GM21528 (cell line): ENCODE data around the gene KRR1.
"Not testable (repeated sequence)": the region's sequence is repeated elsewhere in the genome, so short reads cannot be mapped to it uniquely, and the experiment has no call there.

Experiments used
- ATAC-seq: cut with Tn5 transposase; IDR thresholded peaks from one replicate; pipeline ENCODE4 v1.9.1; 2021; ENCODE audit warnings: mild to moderate bottlenecking, moderate library complexity; ENCODE audit not compliant: unreplicated experiment, low FRiP score

The KRR1 gene

DNA sequence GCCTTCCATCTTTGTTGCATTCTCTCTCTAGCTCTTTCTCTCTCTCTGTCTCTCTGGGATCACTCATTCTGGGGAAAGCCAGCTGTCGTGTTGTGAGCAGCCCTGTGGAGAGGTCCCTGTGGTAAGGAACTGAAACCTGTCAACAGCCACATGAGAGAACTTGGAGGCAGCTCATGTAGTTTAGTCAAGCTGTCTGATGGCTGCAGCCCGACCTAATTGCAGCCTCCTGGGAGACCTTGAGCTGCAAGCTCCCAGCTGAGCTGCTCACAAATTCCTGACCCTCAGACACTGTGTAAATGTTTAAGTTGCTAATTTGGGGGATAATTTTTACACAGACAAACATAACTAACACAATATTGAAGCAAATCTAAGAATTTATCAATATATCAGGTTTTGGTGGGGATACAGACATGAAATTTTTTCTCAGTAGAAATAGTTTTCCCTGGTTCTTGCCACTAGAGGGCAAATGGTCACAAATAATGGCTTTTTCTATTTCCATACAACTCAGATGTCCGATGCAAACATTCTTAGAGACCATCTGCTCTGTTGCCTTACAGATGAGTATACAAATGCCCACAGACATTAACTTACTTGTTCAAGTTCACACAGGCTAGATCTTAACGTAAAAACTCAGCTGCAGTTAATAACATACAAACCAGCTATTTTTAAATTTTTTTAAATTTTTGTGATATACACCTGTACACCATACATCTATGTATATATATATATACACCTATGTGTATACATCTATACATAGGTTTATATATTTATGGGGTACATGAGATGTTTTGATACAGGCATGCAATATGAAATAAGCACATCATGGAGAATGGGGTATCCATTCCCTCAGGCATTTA lies 15.5 kb upstream of the KRR1 start:
- peak; percentile 96 for ATAC-seq

DNA sequence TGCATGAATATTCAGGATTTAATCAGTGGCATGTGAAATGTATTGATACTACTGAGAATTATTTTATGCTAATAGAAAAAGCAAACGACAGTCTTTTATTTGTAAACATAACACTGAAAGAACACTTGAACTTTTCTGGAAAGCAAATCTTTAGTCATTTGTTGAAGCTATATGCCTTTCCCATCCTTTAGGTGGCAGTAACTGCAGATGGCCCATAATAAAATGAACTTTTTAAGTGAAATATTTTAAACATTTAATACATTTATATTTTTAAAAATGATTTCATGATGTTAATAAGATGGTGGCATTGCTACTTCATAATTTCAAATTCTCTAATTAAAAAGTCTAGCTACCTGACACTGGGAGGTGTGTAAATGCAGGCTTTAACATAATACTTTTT lies 13.9 kb upstream of the KRR1 start:
- ATAC-seq = no peak

DNA sequence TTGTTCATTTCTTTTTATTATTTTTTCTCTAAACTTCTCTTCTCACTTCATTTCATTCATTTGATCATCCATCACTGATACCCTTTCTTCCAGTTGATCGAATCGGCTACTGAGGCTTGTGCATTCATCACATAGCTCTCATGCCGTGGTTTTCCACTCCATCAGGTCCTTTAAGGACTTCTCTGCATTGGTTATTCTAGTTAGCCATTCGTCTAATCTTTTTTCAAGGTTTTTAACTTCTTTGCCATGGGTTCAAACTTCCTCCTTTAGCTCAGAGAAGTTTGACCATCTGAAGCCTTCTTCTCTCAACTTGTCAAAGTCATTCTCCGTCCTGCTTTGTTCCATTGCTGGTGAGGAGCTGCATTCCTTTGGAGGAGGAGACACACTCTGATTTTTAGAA lies 10.7 kb upstream of the KRR1 start:
- ATAC-seq = not testable (repeated sequence)

DNA sequence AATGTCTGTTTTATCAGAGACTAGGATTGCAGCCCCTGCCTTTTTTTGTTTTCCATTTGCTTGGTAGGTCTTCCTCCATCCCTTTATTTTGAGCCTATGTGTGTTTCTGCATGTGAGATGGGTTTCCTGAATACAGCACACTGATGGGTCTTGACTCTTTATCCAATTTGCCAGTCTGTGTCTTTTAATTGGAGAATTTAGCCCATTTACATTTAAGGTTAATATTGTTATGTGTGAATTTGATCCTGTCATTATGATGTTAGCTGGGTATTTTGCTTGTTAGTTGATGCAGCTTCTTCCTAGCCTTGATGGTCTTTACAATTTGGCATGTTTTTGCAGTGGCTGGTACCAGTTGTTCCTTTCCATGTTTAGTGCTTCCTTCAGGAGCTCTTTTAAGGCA lies 9.8 kb upstream of the KRR1 start:
- not testable (repeated sequence) for ATAC-seq

DNA sequence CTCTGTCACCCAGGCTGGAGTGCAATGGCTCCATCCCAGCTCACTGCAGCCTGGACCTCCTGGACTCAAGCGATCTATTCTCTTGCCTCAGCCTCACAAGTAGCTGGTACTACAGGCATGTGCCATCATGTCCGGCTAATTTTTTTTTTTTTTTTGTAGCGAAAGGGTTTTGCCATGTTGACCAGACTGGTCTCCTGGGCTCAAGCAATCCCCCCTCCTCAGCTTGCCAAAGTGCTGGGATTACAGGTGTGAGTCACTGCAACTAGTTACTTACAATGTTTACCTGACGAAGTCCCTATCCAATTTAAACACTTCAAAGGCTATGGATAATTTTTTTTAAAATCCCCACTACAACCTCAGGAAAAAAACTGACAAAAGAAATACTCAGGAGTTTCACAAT lies 1.8 kb downstream of the KRR1 start:
- ATAC-seq = no peak

DNA sequence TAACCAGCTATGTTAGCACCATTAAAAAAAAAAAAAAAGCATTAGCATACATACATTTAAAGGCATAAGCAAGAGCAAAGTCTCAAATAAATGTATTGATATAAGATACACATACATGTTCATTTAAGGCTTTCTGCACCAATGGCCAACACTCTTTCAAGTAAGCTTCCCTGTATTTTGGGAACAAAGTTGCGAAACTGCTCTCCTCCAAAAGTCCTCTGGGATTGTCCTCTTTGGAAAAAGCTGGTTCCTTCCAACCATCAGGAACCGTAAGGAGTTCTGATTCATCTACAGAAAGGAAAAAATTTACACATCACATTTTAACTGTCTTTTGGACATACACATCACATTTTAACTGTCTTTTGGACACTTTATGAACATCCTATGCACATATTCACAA lies 3.2 kb downstream of the KRR1 start:
- no peak for ATAC-seq

DNA sequence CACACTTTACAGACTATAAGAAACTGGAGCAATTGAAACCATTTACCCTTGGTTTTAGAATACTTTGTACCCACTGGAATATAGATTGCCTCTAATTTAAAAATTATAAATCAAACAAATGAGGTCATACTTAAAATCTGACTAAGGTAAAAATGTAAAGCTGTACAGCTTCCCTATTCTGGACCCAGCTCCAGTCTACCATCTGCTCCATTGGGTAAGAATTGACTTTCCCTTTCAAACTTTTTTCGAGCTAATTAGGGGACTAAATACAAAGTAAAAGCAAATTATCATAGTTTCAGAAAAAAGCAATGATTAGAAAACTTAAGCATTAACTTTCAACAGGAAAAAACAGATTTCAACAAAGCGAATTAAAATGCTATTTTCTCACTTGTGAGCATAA lies 4.3 kb downstream of the KRR1 start:
- no peak for ATAC-seq

DNA sequence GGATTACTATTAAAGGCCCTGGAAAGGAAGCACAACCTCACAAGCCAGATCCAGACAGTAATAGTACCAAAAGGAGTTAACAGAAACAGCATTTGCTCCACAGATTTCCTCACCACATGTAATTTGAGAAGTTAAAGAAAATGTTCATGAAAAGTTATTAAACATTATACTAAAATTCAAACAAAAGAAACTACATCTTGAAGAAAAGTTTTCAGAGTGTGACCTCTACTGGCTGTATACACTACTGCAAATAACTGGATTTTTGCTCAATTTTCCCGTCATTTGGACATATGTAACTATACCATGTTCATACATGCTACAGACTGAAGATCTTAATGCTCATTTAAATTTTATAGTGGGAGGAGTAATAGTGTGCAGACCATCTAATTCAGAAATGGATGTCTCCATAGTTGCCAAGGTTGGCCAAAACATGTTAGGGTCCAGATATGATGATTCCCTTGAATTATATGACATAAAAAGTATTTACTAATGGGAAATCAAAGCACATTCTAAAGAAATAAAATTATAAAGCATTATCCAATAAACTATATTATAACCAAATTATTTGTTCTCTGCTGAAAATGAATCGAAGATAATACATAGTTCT lies 5.6 kb downstream of the KRR1 start:
- no peak for ATAC-seq

DNA sequence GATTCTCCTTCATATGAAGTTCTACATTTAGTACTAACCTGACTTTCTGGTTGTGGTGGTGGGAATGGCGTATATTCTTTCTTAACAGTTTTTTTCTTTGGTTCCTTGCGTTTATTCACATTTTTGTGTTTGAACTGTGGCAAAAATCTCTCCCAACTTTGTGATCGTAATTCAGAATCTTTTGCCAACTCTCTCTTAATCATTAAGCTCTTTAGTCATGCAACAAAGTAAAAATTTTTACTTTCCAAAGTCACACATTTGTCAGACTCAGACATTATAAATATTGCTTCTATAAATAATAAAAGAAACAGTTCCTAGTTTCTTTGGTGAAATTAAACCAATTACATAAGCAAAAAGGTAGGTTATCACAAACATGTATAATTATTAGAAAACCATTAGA lies 7.5 kb downstream of the KRR1 start:
- no peak for ATAC-seq

DNA sequence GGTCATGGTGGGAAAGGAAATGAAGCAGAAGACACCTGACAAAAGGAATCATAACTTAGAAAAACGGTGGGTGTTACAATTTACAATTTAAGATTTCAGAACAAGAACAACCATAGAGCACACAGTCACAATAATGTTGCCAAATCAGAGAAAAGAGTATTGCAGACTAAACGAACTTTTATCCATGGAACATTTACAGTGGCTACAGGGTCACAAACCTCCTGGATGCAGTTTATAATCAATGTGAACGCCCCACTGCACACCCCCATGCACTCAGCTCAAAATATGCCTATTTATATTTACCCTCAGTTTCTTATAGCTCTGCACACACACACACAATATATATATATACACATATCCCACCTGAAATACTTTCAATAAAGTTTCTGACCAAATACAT lies 8.0 kb downstream of the KRR1 start:
- ATAC-seq = no peak

DNA sequence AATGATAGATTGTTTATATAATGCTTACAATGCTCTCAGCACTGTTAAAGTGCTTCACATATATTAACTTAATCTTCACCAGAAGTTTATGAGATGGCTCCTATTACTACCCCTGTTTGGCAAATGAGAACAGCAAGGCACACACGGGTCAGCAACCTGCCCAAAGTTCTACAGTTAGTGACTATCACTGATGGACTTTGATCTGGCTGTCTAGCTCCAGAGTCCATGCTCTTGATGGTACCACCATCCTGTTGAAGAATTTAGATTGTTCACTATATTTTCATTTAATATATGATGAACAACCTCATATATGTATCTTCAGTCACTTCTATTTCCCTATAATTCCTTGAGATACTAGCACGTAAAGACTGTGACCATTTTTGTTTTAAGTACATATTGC lies 20.2 kb downstream of the KRR1 start:
- no peak for ATAC-seq

DNA sequence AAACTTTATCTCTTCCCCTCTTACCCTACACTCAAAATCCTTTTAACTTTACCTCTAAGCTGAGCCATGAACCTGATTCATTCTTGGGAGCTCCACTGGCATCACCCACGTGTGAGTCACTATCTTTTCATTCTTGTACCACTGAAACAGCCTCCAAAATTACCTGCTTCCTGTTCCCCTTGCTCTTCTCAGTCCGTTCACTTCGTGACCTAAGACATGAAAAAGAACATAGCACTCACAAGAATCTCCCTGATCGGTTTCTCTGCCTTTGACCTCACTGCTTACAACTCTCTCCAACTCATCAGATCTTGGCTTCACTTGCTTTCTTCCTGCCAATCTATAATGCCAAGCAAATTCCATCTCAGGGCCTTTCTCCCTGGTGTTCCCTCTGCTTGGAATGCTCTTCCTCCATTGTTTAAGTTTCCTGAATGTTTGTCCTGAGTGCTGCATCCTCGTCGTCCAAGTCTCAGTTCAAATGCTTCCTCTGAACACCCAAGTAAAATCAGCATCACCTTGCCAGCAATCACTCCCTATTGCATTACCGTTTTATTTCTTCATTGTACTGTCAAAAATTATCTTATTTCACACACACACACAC lies 21.7 kb downstream of the KRR1 start:
- no peak for ATAC-seq

DNA sequence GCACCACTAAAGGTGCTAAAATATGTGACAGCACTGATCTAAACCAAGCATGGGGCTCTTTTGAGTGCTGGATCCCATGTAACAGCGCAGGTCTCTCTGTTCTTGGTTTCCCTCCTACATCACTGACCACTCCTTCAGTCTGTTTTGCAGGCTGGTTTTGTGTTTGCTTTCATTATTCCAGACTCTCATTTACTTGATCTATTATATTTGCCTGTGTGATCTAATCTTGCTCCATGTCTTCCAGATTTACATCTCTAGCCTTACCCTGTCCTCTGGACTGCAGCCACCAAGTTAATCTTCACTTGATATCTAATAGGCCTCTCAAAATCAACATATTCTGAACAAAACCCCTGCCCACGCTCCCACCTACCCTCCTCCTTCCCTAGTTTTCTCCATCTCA lies 22.2 kb downstream of the KRR1 start:
- no peak for ATAC-seq

DNA sequence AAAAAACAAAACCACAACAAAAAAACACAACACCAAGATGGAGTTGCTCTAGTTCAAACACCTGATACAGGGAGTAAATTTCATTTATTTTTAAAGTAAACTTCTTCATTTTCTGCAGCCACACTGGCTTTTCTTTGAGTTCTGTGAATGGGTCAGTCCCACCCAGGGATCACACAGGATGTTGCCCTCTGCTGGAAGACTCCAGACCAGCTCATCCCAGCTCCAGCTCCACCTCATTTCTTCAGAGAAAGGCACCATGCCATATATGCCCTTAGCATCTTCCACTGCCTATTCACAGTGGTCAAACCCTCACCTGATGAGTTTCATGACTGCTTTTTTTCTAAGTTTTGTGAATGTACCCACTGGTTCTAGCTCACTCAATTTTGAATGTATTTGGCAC lies 22.9 kb downstream of the KRR1 start:
- ATAC-seq = no peak

DNA sequence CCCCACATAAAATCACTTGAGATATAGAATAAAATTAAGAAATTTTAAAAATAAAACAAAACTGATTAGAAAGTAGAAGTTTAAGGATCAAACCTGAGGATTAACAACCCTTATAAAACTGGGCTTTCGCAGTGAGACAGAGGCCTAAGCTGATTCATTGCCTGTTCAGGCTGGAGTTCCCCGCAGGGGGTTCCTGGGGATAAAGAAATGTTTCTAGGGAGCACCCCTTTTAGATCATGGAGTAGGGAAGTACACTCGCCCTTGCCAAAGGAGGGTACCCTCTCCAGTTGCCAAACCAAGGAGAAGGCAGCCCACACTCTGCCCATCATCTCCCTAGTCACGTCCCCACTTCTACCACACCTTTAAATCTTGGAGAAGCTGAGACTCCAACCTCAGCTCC lies 24.1 kb downstream of the KRR1 start:
- no peak for ATAC-seq

DNA sequence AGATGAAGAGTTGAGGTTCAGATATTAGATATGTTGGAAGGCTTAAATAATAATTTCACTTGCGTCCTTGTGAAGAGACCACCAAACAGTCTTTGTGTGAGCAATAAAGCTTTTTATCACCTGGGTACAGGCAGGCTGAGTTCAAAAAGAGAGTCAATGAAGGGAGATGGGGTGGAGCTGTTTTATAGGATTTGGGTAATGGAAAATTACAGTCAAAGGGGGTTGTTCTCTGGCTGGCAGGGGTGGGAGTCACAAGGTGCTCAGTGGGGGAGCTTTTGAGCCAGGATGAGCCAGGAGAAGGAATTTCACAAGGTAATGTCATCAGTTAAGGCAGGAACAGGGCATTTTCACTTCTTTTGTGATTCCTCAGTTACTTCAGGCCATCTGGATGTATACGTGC lies 27.0 kb downstream of the KRR1 start:
- ATAC-seq = not testable (repeated sequence)

DNA sequence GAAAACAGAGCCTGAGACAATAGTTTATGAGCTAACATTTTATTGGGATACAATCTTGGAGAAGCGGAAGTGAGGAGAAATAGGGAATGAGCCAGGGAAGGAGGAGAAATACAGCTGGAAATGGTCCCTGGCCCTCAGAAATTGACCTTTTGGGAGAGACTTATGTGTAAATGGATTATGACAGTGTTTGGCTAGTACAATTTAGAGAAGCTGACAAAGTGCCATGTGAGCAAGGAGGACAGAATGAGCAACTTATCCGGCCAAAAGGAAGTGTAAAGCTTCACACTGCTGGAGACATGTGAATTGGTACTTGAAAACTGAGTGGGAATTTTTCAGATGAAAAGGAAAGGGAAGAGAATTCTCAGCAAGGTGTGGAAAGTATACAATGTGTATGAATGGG lies 28.0 kb downstream of the KRR1 start:
- no peak for ATAC-seq

DNA sequence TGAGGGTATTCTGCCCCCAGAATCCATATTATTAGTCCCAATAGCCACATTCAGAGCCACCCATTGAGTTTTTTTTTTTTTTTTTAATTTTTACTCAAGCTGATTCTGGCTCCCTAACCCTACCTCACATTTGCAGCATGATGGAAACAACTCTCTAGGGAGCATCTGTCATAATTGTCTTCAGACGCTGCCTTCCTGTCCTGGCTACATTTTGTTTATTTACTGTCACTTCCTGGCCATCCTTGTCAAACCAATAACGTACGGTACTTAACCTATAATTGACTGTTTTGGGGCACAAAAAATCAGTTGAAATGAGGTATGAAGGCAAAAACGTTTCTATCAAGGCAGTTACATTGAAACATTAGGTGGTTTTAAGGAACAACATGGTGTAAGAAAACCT lies 28.8 kb downstream of the KRR1 start:
- ATAC-seq = no peak

DNA sequence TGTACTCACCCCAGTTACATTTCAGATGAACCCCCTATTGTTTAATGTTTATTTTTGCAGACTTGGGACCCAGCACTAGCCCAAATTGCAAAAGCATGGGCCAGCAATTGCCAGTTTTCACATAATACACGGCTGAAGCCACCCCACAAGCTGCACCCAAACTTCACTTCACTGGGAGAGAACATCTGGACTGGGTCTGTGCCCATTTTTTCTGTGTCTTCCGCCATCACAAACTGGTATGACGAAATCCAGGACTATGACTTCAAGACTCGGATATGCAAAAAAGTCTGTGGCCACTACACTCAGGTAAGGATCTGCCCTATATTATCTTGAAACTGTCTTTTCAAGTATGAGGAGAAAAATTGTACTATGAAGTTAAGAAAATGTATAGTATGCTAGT lies 29.6 kb downstream of the KRR1 start:
- ATAC-seq = no peak

DNA sequence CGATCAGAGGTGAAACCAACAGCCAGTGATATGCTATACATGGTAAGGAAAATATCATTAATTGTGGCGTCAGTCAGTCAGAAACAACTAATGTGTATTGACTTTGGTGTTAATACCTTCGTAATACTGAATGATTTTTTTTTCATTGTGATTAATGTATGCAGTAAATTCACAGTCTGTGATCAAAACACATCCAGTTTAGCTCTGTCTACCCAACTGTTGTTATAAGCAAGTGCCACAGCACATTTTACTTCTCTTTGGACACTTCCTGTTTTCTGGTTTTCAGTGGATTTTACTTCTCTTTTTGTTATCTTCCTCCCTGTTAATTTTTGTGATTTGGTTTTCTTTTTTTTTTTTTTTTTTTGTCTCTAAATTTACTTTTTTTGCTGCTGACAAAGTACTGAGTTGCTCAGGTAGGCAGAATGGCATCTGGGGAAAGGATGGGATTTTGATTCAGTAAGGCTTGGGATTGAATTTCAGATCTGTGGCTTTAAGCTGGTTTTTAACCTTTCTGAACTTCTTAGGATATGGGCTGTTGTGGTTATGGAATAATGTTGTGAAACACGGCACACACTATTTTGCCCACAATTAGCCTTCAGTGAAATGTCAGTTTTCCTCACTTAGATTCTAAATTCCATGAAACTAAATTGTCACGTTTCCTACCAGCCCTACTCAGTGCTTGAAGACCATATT lies 30.2 kb downstream of the KRR1 start:
- peak; percentile 32 for ATAC-seq

DNA sequence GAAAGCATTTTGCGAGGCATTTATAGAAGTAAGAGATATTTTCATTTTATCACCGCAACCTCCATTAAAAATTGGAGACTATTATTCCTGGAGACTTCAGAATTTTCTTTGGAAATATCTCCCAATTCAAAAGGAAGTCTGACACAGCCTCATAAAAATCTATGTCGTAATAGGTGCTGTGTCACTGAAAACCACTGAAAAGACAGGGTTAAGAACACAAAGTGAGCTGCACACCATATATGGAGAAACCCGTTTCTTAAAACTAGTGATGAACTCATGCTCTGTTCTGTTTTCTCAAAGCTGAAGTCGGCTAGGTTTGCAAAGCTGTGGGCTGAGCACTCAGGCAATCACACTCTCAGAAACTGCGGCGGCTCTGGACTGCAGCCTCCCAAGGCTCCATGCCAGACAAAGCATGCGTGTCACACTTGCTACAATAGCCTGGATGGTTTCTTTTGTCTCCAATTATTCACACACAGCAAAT lies 30.9 kb downstream of the KRR1 start, which contains the start of gene GLIPR1:
TSS of gene GLIPR1 (plus strand) at position 287 of the 481 bp plus-strand sequence. CDS start at position 413, 126 bp downstream.
- peak; percentile 91 for ATAC-seq
